OCI-LY1 (cell line): Measurements from ENCODE around the gene VCAN.

ENCODE experiments used
- H2AFZ ChIP-seq: fragments of 200-600 bp; sonication (generic), shearing (Covaris generic); 2 replicates; pipeline ENCODE4 v1.6.0; 2014; ENCODE audit warnings: antibody characterized with exemption, mild to moderate bottlenecking, low read length
- H3F3A ChIP-seq: fragments of 200-600 bp; sonication (generic), shearing (Covaris generic); 2 replicates; pipeline ENCODE4 v1.6.0; 2014; ENCODE audit warnings: mild to moderate bottlenecking, antibody characterized with exemption, low read length, moderate library complexity; ENCODE audit not compliant: insufficient read depth
- H3K27ac ChIP-seq: fragments of 200-600 bp; sonication (generic); 2 replicates; pipeline ENCODE4 v1.5.1; 2014; ENCODE audit warnings: low read length, mixed run types, mild to moderate bottlenecking, low read depth; ENCODE audit not compliant: poor library complexity, severe bottlenecking
- H3K27me3 ChIP-seq: fragments of 200-600 bp; sonication (generic); 2 replicates; pipeline ENCODE4 v1.6.0; 2014; ENCODE audit warnings: antibody characterized with exemption, mild to moderate bottlenecking, low read length, moderate library complexity; ENCODE audit not compliant: insufficient read depth
- H3K36me3 ChIP-seq: fragments of 200-600 bp; sonication (generic); 2 replicates; pipeline ENCODE4 v1.6.1; 2014; ENCODE audit warnings: mild to moderate bottlenecking, antibody characterized with exemption, low read length, moderate library complexity, mixed read lengths; ENCODE audit not compliant: insufficient read depth
- H3K4me1 ChIP-seq: fragments of 200-600 bp; sonication (generic); 2 replicates; pipeline ENCODE4 v1.5.1; 2014; ENCODE audit warnings: mild to moderate bottlenecking, low read length, moderate library complexity; ENCODE audit not compliant: insufficient read depth, severe bottlenecking
- H3K4me2 ChIP-seq: fragments of 200-600 bp; sonication (generic), shearing (Covaris generic); 2 replicates; pipeline ENCODE4 v1.6.1; 2014; ENCODE audit warnings: low read length
- H3K4me3 ChIP-seq: fragments of 200-600 bp; sonication (generic); 2 replicates; pipeline ENCODE4 v1.5.1; 2014; ENCODE audit warnings: low read length, low read depth, mild to moderate bottlenecking, mixed read lengths; ENCODE audit not compliant: poor library complexity, severe bottlenecking
- H3K79me2 ChIP-seq: fragments of 200-600 bp; shearing (Covaris generic); 2 replicates; pipeline ENCODE4 v1.6.1; 2016; ENCODE audit warnings: mixed run types, low read length, mixed read lengths; ENCODE audit not compliant: insufficient read depth
- H3K9ac ChIP-seq: fragments of 200-600 bp; sonication (generic), shearing (Covaris generic); 2 replicates; pipeline ENCODE4 v1.6.1; 2014; ENCODE audit warnings: mild to moderate bottlenecking, low read length, mixed read lengths
- H3K9me2 ChIP-seq: fragments of 200-600 bp; sonication (generic), shearing (Covaris generic); 2 replicates; pipeline ENCODE4 v1.6.1; 2014; ENCODE audit warnings: low read depth, mild to moderate bottlenecking, low read length, mixed read lengths
- H3K9me3 ChIP-seq: fragments of 200-600 bp; shearing (Covaris generic); 2 replicates; pipeline ENCODE4 v1.6.1; 2014; ENCODE audit warnings: low read length, mixed read lengths
- H4K20me1 ChIP-seq: fragments of 200-600 bp; sonication (generic), shearing (Covaris generic); 2 replicates; pipeline ENCODE4 v1.6.0; 2016; ENCODE audit warnings: mild to moderate bottlenecking, low read length; ENCODE audit not compliant: insufficient read depth
- CTCF ChIP-seq: fragments of 200-600 bp; sonication (generic), shearing (Covaris generic); IDR thresholded peaks from 2 replicates; pipeline ENCODE4 v1.5.1; 2017; ENCODE audit warnings: mild to moderate bottlenecking, antibody characterized with exemption, low read length, moderate library complexity, mixed read lengths
- EZH2 ChIP-seq: fragments of 200-600 bp; sonication (generic), shearing (Covaris generic); IDR thresholded peaks from 2 replicates; pipeline ENCODE4 v1.8.0; 2017; ENCODE audit warnings: borderline replicate concordance, mixed run types, mild to moderate bottlenecking, antibody characterized with exemption, low read length, moderate library complexity, mixed read lengths

VCAN gene

DNA sequence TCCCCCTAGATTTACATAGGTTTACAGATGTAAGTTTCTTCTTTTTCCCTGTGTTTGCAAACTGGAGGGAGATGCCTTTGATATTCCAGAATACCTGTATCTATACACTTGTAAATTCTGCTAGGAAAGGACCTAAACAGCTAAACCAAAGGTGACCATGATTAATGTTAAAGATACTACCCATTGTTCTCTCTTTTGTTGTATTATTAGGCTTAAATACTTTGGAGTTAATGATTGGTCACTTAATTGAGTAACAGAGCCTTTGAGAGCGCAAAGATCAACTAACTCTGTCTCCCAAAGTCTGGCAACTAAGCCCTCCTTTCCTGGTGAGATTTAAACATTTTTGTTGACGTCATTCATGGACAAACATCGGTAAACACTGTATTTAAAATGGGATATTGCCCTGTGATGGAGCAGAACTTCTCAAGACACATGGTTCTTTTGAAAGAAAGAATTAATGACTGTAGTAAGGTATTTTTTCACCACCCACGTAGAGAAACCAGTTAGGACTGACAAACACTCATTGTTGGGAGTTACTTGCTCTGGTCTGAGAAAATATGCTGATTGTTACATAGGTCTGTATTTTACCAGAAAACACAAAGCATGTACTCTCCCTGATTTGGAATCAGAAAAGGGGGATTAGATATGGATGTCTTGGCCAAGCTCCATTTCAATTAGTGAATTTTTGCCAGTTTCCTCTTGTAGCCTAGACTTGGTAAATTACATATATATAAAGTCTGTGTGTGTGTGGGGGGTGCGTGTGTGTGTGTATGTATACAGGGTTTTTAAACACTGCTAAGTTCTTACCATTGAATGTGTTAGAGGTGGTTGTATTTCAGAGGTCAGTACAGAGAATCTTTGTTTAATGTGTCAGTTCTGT lies 4.6 kb downstream of the VCAN start:
- Histone ChIP-seq H3K9me3 (no peaks in the 10 kb centered on the region), H2AFZ (no peak overlapping the region), H3K36me3 (no peaks in the 10 kb centered on the region), H3K27me3 (0 out of 2 replicates have a peak, but pooled peaks cover 4% of the 10 kb centered on the region), H3K79me2 (no peaks in the 10 kb centered on the region), H3K27ac (no peak overlapping the region), H3F3A (no peaks in the 10 kb centered on the region), H3K4me3 (no peak overlapping the region), H3K9me2 (no peaks in the 10 kb centered on the region), H3K9ac (no peak overlapping the region), H3K4me1 (peaks cover 13% of the 10 kb centered on the region), H4K20me1 (no peaks in the 10 kb centered on the region), H3K4me2 (no peak overlapping the region)
- no peak for TF ChIP-seq EZH2
- no peak for TF ChIP-seq CTCF

DNA sequence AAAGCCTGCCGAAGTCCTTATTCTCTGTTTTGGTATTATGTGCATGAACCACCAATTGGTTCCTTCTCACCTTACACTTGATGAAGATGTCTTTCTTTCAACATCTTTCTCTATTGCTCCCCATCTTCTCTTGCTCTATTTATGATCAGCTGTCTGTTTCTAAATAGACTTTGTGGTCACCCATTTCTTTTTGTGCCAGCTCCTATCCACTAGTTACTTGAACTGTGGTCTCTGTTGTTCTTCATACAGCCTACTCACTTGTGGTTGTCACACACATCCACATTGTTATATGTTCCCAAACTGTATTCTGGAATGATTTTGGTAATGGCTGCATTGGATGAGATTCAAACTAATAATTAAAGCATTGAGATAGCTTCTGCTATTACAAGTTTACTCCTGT lies 11.4 kb downstream of the VCAN start:
- H3K27ac ChIP-seq: no peak overlapping the region
- H3K4me1 ChIP-seq: no peaks in the 10 kb centered on the region
- H3F3A ChIP-seq: no peaks in the 10 kb centered on the region
- H3K4me3 ChIP-seq: no peak overlapping the region
- no peaks in the 10 kb centered on the region for H3K79me2 ChIP-seq
- H3K9ac ChIP-seq: no peak overlapping the region
- H2AFZ ChIP-seq: no peak overlapping the region
- H3K4me2 ChIP-seq: no peak overlapping the region
- no peaks in the 10 kb centered on the region for H3K36me3 ChIP-seq
- no peaks in the 10 kb centered on the region for H3K27me3 ChIP-seq
- TF ChIP-seq CTCF: no peak
- no peak for TF ChIP-seq EZH2
- H3K9me2 ChIP-seq: no peaks in the 10 kb centered on the region
- H4K20me1 ChIP-seq: no peaks in the 10 kb centered on the region
- no peaks in the 10 kb centered on the region for H3K9me3 ChIP-seq

GRCh38 chr5:83484294-83484693 lies 12.8 kb downstream of the VCAN start:
- no peaks in the 10 kb centered on the region for H3F3A ChIP-seq
- no peaks in the 10 kb centered on the region for H4K20me1 ChIP-seq
- H3K27me3 ChIP-seq: no peaks in the 10 kb centered on the region
- no peaks in the 10 kb centered on the region for H3K9me2 ChIP-seq
- H3K9me3 ChIP-seq: no peaks in the 10 kb centered on the region
- H3K4me1 ChIP-seq: no peaks in the 10 kb centered on the region
- H3K79me2 ChIP-seq: no peaks in the 10 kb centered on the region
- H3K27ac ChIP-seq: no peak overlapping the region
- no peaks in the 10 kb centered on the region for H3K36me3 ChIP-seq
- TF ChIP-seq EZH2: no peak
- TF ChIP-seq CTCF: no peak
- H3K4me2 ChIP-seq: no peak overlapping the region
- H3K4me3 ChIP-seq: no peak overlapping the region
- no peak overlapping the region for H3K9ac ChIP-seq
- no peak overlapping the region for H2AFZ ChIP-seq
